K562 (cell line): ENCODE results near the gene CREB3L1. TPM values are rescaled to one million over a fixed set of nuclear protein-coding genes. Genes with fewer than 3 reads are reported as not detected.
A peak's percentile ranks its signal among the peaks of the same experiment; 100 is the strongest.

ENCODE experiments used
- ATAC-seq: fragments of 200-7000 bp; cut with Tn5 transposase; 3 replicates; pipeline ENCODE4 v1.9.1; 2020; ENCODE audit warnings: moderate library complexity
- BruUV-seq: library from RNA; stranded (reverse); fragments of 400-500 nt; replicated peaks from 2 replicates; lab custom pipeline; 2021; lab: Mats Ljungman, UMichigan
- CTCF ChIA-PET: fragments of 300-600 bp; formaldehyde crosslinking; extraction: SDS; loops from one replicate; lab custom pipeline; 2021; ENCODE audit warnings: low intra/inter-chr PET ratio; lab: Yijun Ruan, JAX
- POLR2A ChIA-PET: fragments of 300-600, 350-650 bp; sonication (Branson Sonifier 250); formaldehyde crosslinking; extraction: SDS; loops from one replicate; lab custom pipeline; 2021; ENCODE audit warnings: antibody characterized with exemption, inconsistent platforms; lab: Yijun Ruan, JAX
- DNase-seq, 4 experiments: peaks; one replicate each; pipeline versions ENCODE4 v3.0.0 to v3.0.0-alpha.2; 2011 to 2018; ENCODE audit warnings: low spot score in 3 of 4, mixed read lengths in 3 of 4; ENCODE audit errors: extremely low read depth in 1 of 4
- FAIRE-seq: peaks from 2 replicates; lab custom pipeline; 2011; peaks lifted over from hg19 to GRCh38; lab: Jason Lieb, UNC
- H2AFZ ChIP-seq: 2 replicates; pipeline ENCODE4 v1.6.0; 2011; ENCODE audit warnings: low read depth, low read length, control low read depth, inconsistent platforms
- H3K27ac ChIP-seq: fragments of 200-600 bp; 3 replicates; pipeline ENCODE4 v1.8.0; 2011; ENCODE audit warnings: low read depth, mild to moderate bottlenecking, control low read depth, inconsistent platforms, low read length, moderate library complexity, mixed read lengths; ENCODE audit errors: extremely low read depth
- H3K27me3 ChIP-seq, 2 experiments: fragments of 300-600 bp in 1 of 2; 2 replicates in 1 of 2; 3 replicates in 1 of 2; pipeline versions ENCODE4 v1.6.0 to v1.8.0; 2011; ENCODE audit warnings: inconsistent platforms in 2 of 2, low read length in 2 of 2, mild to moderate bottlenecking in 1 of 2, mixed read lengths in 1 of 2, moderate library complexity in 1 of 2; ENCODE audit not compliant: control insufficient read depth in 2 of 2, insufficient read depth in 2 of 2
- H3K36me3 ChIP-seq: fragments of 300-600 bp; 3 replicates; pipeline ENCODE4 v1.8.0; 2011; ENCODE audit warnings: mild to moderate bottlenecking, low read length, inconsistent platforms; ENCODE audit not compliant: control insufficient read depth, insufficient read depth
- H3K4me1 ChIP-seq, 2 experiments: fragments of 200-600 bp in 1 of 2; replicated peaks in 1 of 2; 2 replicates in 1 of 2; 3 replicates in 1 of 2; pipeline versions ENCODE4 v1.5.1 to v1.8.0; 2011; ENCODE audit warnings: inconsistent platforms in 2 of 2, low read length in 2 of 2, mild to moderate bottlenecking in 1 of 2, mixed read lengths in 1 of 2, moderate library complexity in 1 of 2; ENCODE audit not compliant: control insufficient read depth in 2 of 2, insufficient read depth in 2 of 2
- H3K4me2 ChIP-seq: 2 replicates; pipeline ENCODE4 v1.6.1; 2011; ENCODE audit warnings: low read length, control low read depth, inconsistent platforms, mixed read lengths; ENCODE audit not compliant: insufficient read depth
- H3K4me3 ChIP-seq: fragments of 200-600 bp; sonication (generic), shearing (Covaris generic); 2 replicates; pipeline ENCODE4 v1.5.1; 2016; ENCODE audit warnings: control low read depth, inconsistent platforms
- H3K79me2 ChIP-seq: fragments of 200-600 bp; 3 replicates; pipeline ENCODE4 v1.8.0; 2011; ENCODE audit warnings: low read length, inconsistent platforms; ENCODE audit not compliant: control insufficient read depth, insufficient read depth
- H3K9ac ChIP-seq, 2 experiments: 2 replicates each; pipeline versions ENCODE4 v1.6.0 to v1.6.1; 2011; ENCODE audit warnings: low read depth in 2 of 2, low read length in 2 of 2, control low read depth in 1 of 2, inconsistent platforms in 1 of 2, mild to moderate bottlenecking in 1 of 2, mixed read lengths in 1 of 2; ENCODE audit not compliant: insufficient read depth in 1 of 2
- H3K9me1 ChIP-seq: one replicate; pipeline ENCODE4 v1.6.0; 2011; ENCODE audit warnings: inconsistent platforms, mild to moderate bottlenecking, low read length, moderate library complexity; ENCODE audit not compliant: control insufficient read depth, insufficient read depth
- H3K9me3 ChIP-seq: replicated peaks from 2 replicates; pipeline ENCODE4 v1.5.1; 2011; ENCODE audit warnings: low read depth, low read length, inconsistent platforms; ENCODE audit not compliant: control insufficient read depth, insufficient read depth
- H4K20me1 ChIP-seq: replicated peaks from 2 replicates; pipeline ENCODE4 v1.6.1; 2011; ENCODE audit warnings: low read length, inconsistent platforms, mixed read lengths; ENCODE audit not compliant: control insufficient read depth, insufficient read depth
- JUN ChIP-seq, 2 experiments: sonication (generic) in 1 of 2; formaldehyde crosslinking in 1 of 2; IDR thresholded peaks; 2 replicates each; pipeline versions ENCODE4 v1.6.1 to v1.8.0; 2012 to 2022; ENCODE audit warnings: borderline replicate concordance in 2 of 2, mild to moderate bottlenecking in 2 of 2, improper control_type of control experiment in 1 of 2, low read depth in 1 of 2, low read length in 1 of 2, missing genetic modification reagents in 1 of 2
- POLR2A ChIP-seq: fragments of 450-650 bp; conservative IDR thresholded peaks from 2 replicates; pipeline ENCODE4 v1.6.1; 2016
- RBFOX2 ChIP-seq: fragments of 200-400 bp; formaldehyde crosslinking; IDR thresholded peaks from 2 replicates; pipeline ENCODE4 v1.6.1; 2017; ENCODE audit warnings: low read depth, mild to moderate bottlenecking, low read length, moderate library complexity
- RCOR1 ChIP-seq, 2 experiments: IDR thresholded peaks; 2 replicates each; pipeline ENCODE4 v1.6.1; 2012; ENCODE audit warnings: low read depth in 2 of 2, low read length in 2 of 2, borderline replicate concordance in 1 of 2, improper control_type of control experiment in 1 of 2
- RERE ChIP-seq: sonication (generic); formaldehyde crosslinking; IDR thresholded peaks from 2 replicates; pipeline ENCODE4 v1.8.0; 2023; ENCODE audit warnings: missing genetic modification reagents, mild to moderate bottlenecking, borderline replicate concordance
- TEAD1 ChIP-seq, 2 experiments: fragments of 450-650 bp in 1 of 2; sonication (generic) in 1 of 2; formaldehyde crosslinking; IDR thresholded peaks; 2 replicates each; pipeline versions ENCODE4 v1.4.0 to v1.8.0; 2020 to 2022; ENCODE audit warnings: mild to moderate bottlenecking in 2 of 2, missing genetic modification reagents in 1 of 2
- XRCC5 ChIP-seq: fragments of 200-400 bp; formaldehyde crosslinking; IDR thresholded peaks from 2 replicates; pipeline ENCODE4 v1.6.1; 2017; ENCODE audit warnings: low read depth, mild to moderate bottlenecking, low read length
- WGBS: fragments of 100-300 bp; shearing (Covaris generic); methylation state at CpG from one replicate; pipeline ENCODE4 v1.1.6; 2016; ENCODE audit warnings: low coverage, mixed read lengths; ENCODE audit not compliant: insufficient coverage; ENCODE audit errors: missing lambda C conversion rate; 5-methylcytosine and 5-hydroxymethylcytosine counted together
- in situ Hi-C: fragments of 300-500 bp; cut with MboI; formaldehyde crosslinking; loops from 4 replicates; pipeline ENCODE4 v1.15.0; 2018; ENCODE audit warnings: inconsistent platforms, mixed read lengths
- intact Hi-C: fragments of 100-400 bp; cut with micrococcal nuclease; formaldehyde crosslinking; loops from 2 replicates; pipeline ENCODE4 v1.14.2; 2022
- polyA plus RNA-seq, 8 experiments: library from polyadenylated mRNA; depleted of rRNA in 4 of 8; stranded (reverse) in 5 of 8; unstranded in 3 of 8; fragments of >200 nt; fragmentation: Nextera tagmentation in 2 of 8; fragmentation: Illumina TruSeq in 1 of 8; extraction: Ambion mirVana in 2 of 8; extraction: Trizol in 1 of 8; gene quantifications; 2 replicates each; pipeline versions ENCODE4 v1.2.1 to v1.2.3, GENCODE V29; 2011 to 2014; ENCODE audit warnings: inconsistent platforms in 1 of 8, missing spikeins in 1 of 8
- total RNA-seq, 7 experiments: library from RNA; depleted of rRNA in 6 of 7; stranded (reverse); fragments of >200 nt in 6 of 7; fragmentation: Illumina TruSeq in 2 of 7; extraction: Trizol in 2 of 7; gene quantifications; 2 replicates each; pipeline versions ENCODE4 v1.2.1 to v1.2.3, GENCODE V29; 2011 to 2021; ENCODE audit warnings: low replicate concordance in 1 of 7
- TF ChIP-seq, protein P1 (sequence below): fragments of 450-650 bp; IDR thresholded peaks from 2 replicates; pipeline ENCODE4 v1.6.1; 2016
- TF ChIP-seq, protein P2 (sequence below): sonication (generic); formaldehyde crosslinking; IDR thresholded peaks from 2 replicates; pipeline ENCODE4 v1.8.0; 2022; ENCODE audit warnings: missing genetic modification reagents, mild to moderate bottlenecking, moderate library complexity, borderline replicate concordance

CREB3L1 gene
- total and polyA plus RNA-seq, 9 of the 15 experiments (the other 6 are each of a cell fraction or from before 2014, with no cell fraction given): 1.2 to 27.6 (median 3.7) TPM

- Histone ChIP-seq H3K9ac (peak overlapping the region in 1 of 2 experiments; percentile 81; a peak in 1 of 4 replicates), H3K4me1 (peaks cover 38 to 51% of the 10 kb centered on the region in 2 experiments)
- no peak for TF ChIP-seq RCOR1 (IDR thresholded peaks at IDR 0.05; ENCODE audit: borderline replicate concordance in 1 of 2, low read depth in 2 of 2, low read length in 2 of 2)
- TF ChIP-seq XRCC5: no peak
- TF ChIP-seq RBFOX2: peak; percentile 43; the same call in 1 of the 2 replicates
- no peak for TF ChIP-seq RERE (CRISPR knock-in tag)
- 0 out of 2 replicates have a peak, but pooled peaks have one; percentile 22 for TF ChIP-seq POLR2A
- TF ChIP-seq, protein P1, sequence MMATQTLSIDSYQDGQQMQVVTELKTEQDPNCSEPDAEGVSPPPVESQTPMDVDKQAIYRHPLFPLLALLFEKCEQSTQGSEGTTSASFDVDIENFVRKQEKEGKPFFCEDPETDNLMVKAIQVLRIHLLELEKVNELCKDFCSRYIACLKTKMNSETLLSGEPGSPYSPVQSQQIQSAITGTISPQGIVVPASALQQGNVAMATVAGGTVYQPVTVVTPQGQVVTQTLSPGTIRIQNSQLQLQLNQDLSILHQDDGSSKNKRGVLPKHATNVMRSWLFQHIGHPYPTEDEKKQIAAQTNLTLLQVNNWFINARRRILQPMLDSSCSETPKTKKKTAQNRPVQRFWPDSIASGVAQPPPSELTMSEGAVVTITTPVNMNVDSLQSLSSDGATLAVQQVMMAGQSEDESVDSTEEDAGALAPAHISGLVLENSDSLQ: no peak
- TF ChIP-seq, protein P2, sequence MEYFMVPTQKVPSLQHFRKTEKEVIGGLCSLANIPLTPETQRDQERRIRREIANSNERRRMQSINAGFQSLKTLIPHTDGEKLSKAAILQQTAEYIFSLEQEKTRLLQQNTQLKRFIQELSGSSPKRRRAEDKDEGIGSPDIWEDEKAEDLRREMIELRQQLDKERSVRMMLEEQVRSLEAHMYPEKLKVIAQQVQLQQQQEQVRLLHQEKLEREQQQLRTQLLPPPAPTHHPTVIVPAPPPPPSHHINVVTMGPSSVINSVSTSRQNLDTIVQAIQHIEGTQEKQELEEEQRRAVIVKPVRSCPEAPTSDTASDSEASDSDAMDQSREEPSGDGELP: peak; percentile 61; the same call in 1 of the 2 replicates
- TF ChIP-seq TEAD1 (CRISPR knock-in tag; IDR thresholded peaks at IDR 0.05): no peak
- TF ChIP-seq JUN (IDR thresholded peaks at IDR 0.05; ENCODE audit: borderline replicate concordance, low read depth, low read length): no peak
- TF ChIP-seq JUN (CRISPR knock-in tag; IDR thresholded peaks at IDR 0.05; ENCODE audit: borderline replicate concordance): no peak
These were observed 80.0 kb downstream of the CREB3L1 start for GRCh38 chr11:46357483-46357936.

More at GRCh38 chr11:46357483-46357936, 80.0 kb downstream of the CREB3L1 start:
- Histone ChIP-seq H3K9me1 (peaks cover 4% of the 10 kb centered on the region), H3K9me3 (no peaks in the 10 kb centered on the region), H3K27ac (peak overlapping the region; percentile 53; the same call in 1 of the 3 replicates), H2AFZ (no peak overlapping the region), H3K4me3 (no peak overlapping the region), H3K79me2 (peaks cover 76% of the 10 kb centered on the region), H3K4me2 (no peak overlapping the region), H3K27me3 (no peaks in the 10 kb centered on the region), H3K36me3 (peaks cover 42% of the 10 kb centered on the region; the same call in 1 of the 3 replicates), H4K20me1 (peaks cover 6% of the 10 kb centered on the region)
- WGBS: 81% methylated on average over 11 of the region's 11 CpGs
- intact Hi-C loops (no loop called here), in situ Hi-C loops (no loop called here)
- POLR2A ChIA-PET: interaction anchor here (1.1 kb wide), 1 partner anchor 10 kb away, joined by 4 read pairs; the partner anchor contains the start of gene DGKZ
- BruUV-seq: no TSS peak
- FAIRE-seq: no peak
- peak; percentile 8; the same call in 2 of the 3 replicates for ATAC-seq
- CTCF ChIA-PET: no interaction called here
- DNase-seq: no peak
